Measurements from ENCODE around the gene BLACAT1. TPM values are rescaled to one million over a fixed set of nuclear protein-coding genes. Genes with fewer than 3 reads are reported as not detected.

BLACAT1 gene
- under 1 TPM in 3 of 4 donors, not detected in 1; 0.22 to 0.43 (median 0.30) TPM for polyA plus RNA-seq
- long read RNA-seq, donor 1, result 0 reads
- long read RNA-seq, donor 2, result 0 reads
- long read RNA-seq, donor 3, result 0 reads
- long read RNA-seq, donor 4, result 0 reads
- long read RNA-seq, donor 5, result 0 reads
- long read RNA-seq, donor 6, result 0 reads
- long read RNA-seq, donor 7, result 0 reads
- long read RNA-seq, donor 8, result 0 reads
- long read RNA-seq, donor 9, partial matches to known transcripts, result 0 of 1 reads
- long read RNA-seq, donor 9, other reads (novel, unspliced or antisense), result 0 of 1 reads
- long read RNA-seq, donor 10, result 0 reads

DNA sequence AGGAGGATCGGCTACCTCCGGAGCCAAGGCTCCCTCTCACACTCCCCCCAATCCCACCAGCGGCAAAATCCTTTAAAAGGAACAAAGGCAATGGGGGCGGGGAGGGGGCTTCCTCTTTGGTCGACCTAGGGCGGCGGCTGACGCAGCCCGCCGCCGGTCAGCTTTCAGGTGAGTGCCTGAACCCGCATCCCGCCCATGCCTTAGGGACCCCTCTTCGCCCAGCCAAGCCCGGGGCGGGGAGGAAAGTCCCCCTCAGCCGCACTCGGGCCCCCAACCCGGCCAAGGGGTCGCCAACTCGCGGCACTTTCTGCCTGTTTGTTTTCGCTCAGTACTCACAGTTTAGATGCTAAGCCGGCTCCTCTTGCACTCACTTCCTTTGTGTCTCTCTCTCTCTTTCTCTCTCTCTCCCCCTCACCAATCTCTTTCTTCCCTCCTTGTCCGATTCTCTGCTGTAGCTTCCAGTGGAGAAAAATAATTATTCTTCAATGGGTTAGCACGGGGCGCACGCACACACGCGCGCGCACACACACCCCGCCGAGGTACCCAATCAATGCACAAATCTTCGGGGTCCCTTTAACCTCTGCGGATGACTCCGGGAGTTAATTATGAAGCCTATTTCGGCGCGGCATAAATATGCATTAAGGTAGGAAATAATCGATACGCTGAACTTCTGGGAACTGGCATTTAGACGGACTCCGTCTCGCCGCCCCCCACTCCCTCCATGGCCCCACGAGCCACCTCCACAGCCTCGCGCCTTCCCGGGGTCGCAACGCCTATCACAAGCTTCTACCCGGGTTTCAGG lies at the start of gene BLACAT1:
Gene BLACAT1 (minus strand): TSS at position 465 of the 802 bp plus-strand sequence.
- Histone ChIP-seq H3K4me3 (ENCODE audit: low read depth in 1 of 3, low read length in 3 of 3) (peak within 1 kb of the TSS in 2 of 3 donors; percentile 10 to 42), H3K9me3 (ENCODE audit: control insufficient read depth in 2 of 2, insufficient read depth in 1 of 2, low read depth in 1 of 2, low read length in 1 of 2) (no peaks in the 10 kb centered on the region), H3K27ac (ENCODE audit: low read depth in 1 of 3, low read length in 2 of 3) (no peak within 1 kb of the TSS), H3K36me3 (ENCODE audit: control insufficient read depth in 3 of 3, insufficient read depth in 2 of 3, low read depth in 1 of 3, low read length in 3 of 3) (no peaks in the 10 kb centered on the region), H3K27me3 (ENCODE audit: control insufficient read depth in 3 of 3, insufficient read depth in 3 of 3, low read length in 3 of 3) (peaks cover 8 to 70% (median 45%) of the 10 kb centered on the region in 3 donors), H3K4me1 (ENCODE audit: control insufficient read depth in 3 of 3, insufficient read depth in 2 of 3, low read depth in 1 of 3, low read length in 2 of 3) (peaks cover 0 to 20% (median 7%) of the 10 kb centered on the region in 3 donors)
- DNase-seq (no peak), FAIRE-seq (no peak)
- 2 to 6% (median 6%) methylated on average over 51 to 53 of the region's 53 CpGs for WGBS, 3 donors

- H3K4me1 ChIP-seq (ENCODE audit: control insufficient read depth in 3 of 3, insufficient read depth in 2 of 3, low read depth in 1 of 3, low read length in 2 of 3), result peaks cover 0 to 68% (median 3%) of the 10 kb centered on the region in 3 donors
- H3K9me3 ChIP-seq (ENCODE audit: control insufficient read depth in 2 of 2, insufficient read depth in 1 of 2, low read depth in 1 of 2, low read length in 1 of 2), result no peaks in the 10 kb centered on the region
- peak in 1 of 2 donors; percentile 63 for DNase-seq
- 4 to 8% (median 5%) methylated on average over 17 to 18 of the region's 18 CpGs for WGBS, 3 donors
- peak overlapping the region in 2 of 3 donors; percentile 64 to 71 for H3K4me3 ChIP-seq (ENCODE audit: low read depth in 1 of 3, low read length in 3 of 3)
- no peaks in the 10 kb centered on the region for H3K27me3 ChIP-seq (ENCODE audit: control insufficient read depth in 3 of 3, insufficient read depth in 3 of 3, low read length in 3 of 3)
- FAIRE-seq, result no peak
- H3K27ac ChIP-seq (ENCODE audit: low read depth in 1 of 3, low read length in 2 of 3), result peak overlapping the region; percentile 38 to 74 (median 63)
- peaks cover 0 to 17% (median 0%) of the 10 kb centered on the region in 3 donors for H3K36me3 ChIP-seq (ENCODE audit: control insufficient read depth in 3 of 3, insufficient read depth in 2 of 3, low read depth in 1 of 3, low read length in 3 of 3)
These were observed 49.4 kb upstream of the BLACAT1 start for GRCh38 chr1:205505076-205505729.

GRCh38 chr1:205504311-205505075 lies 48.6 kb upstream of the BLACAT1 start, which contains the start of gene CDK18:
Gene CDK18 (plus strand): TSS chr1:205504669. CDS start chr1:205523168, 18,499 bp downstream.
- Histone ChIP-seq H3K27ac (ENCODE audit: low read depth in 1 of 3, low read length in 2 of 3) (peak within 1 kb of the TSS; percentile 38 to 76 (median 74)), H3K4me1 (ENCODE audit: control insufficient read depth in 3 of 3, insufficient read depth in 2 of 3, low read depth in 1 of 3, low read length in 2 of 3) (peaks cover 0 to 70% (median 3%) of the 10 kb centered on the region in 3 donors), H3K36me3 (ENCODE audit: control insufficient read depth in 3 of 3, insufficient read depth in 2 of 3, low read depth in 1 of 3, low read length in 3 of 3) (peaks cover 0 to 15% (median 0%) of the 10 kb centered on the region in 3 donors), H3K4me3 (ENCODE audit: low read depth in 1 of 3, low read length in 3 of 3) (peak within 1 kb of the TSS; percentile 62 to 71 (median 64)), H3K27me3 (ENCODE audit: control insufficient read depth in 3 of 3, insufficient read depth in 3 of 3, low read length in 3 of 3) (no peaks in the 10 kb centered on the region), H3K9me3 (ENCODE audit: control insufficient read depth in 2 of 2, insufficient read depth in 1 of 2, low read depth in 1 of 2, low read length in 1 of 2) (no peaks in the 10 kb centered on the region)
- DNase-seq (peak; percentile 93 to 95), FAIRE-seq (no peak)
- WGBS, 3 donors, result 1 to 3% (median 2%) methylated on average over 39 to 41 of the region's 42 CpGs

DNA sequence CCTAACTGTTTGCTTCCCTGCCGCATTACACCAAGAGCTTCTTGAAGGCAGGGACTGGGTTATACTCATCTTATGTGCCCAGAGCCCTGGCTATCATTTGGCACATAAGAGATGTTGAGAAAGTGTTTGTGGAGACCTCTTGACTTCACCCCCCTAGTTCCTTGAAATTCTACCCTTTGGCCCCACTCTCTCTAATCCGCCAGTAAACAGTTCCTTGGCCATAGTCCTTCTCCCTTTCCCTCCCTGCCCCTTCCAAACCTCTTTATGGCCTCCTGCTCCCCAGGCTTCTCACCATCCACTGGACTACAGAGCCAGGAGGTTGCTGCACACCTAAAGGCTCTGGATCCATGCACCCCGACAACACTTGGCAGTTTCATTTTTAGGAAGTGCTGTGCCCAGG lies 47.1 kb upstream of the BLACAT1 start:
- H3K36me3 ChIP-seq (ENCODE audit: control insufficient read depth in 3 of 3, insufficient read depth in 2 of 3, low read depth in 1 of 3, low read length in 3 of 3), result peaks cover 0 to 9% (median 0%) of the 10 kb centered on the region in 3 donors
- no peaks in the 10 kb centered on the region for H3K9me3 ChIP-seq (ENCODE audit: control insufficient read depth in 2 of 2, insufficient read depth in 1 of 2, low read depth in 1 of 2, low read length in 1 of 2)
- WGBS, 3 donors, result 31 to 52% (median 44%) methylated on average over 3 of the region's 3 CpGs
- DNase-seq (peak; percentile 45 to 80), FAIRE-seq (no peak)
- peak overlapping the region; percentile 2 to 76 (median 74) for H3K27ac ChIP-seq (ENCODE audit: low read depth in 1 of 3, low read length in 2 of 3)
- peaks cover 0 to 67% (median 2%) of the 10 kb centered on the region in 3 donors for H3K4me1 ChIP-seq (ENCODE audit: control insufficient read depth in 3 of 3, insufficient read depth in 2 of 3, low read depth in 1 of 3, low read length in 2 of 3)
- H3K27me3 ChIP-seq (ENCODE audit: control insufficient read depth in 3 of 3, insufficient read depth in 3 of 3, low read length in 3 of 3), result no peaks in the 10 kb centered on the region
- H3K4me3 ChIP-seq (ENCODE audit: low read depth in 1 of 3, low read length in 3 of 3), result no peak overlapping the region

DNA sequence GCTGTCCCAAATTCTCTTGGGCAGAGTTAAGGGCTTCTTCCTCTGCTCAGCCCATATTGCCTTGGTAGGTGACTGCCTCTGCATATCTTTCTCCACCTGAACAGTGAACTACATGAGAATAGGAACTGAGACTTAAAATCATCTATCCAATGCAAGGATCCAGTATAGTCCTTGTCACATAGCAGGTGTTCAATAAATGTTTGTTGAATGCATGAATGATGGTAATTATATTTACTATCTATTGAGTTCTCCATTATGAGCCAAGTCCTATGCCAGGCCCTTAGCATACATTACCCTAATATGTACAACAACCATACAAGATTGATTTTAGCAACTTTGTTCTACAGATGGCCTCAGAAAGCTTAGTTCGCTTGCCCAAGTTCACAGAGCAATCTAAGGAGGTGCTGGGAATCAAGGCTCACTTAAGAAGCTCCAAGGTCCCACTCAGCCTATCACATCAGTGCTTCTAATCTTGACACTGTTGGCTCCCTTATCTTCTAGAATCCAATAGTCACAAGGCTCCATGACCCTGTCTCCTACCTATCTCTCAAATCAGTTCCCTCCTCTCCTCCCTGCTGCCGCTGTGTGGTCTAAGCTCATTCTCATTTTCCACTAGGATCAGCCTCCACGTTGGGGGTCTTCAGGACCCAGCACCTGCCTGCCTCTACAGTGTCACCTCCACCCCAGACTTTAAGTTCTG lies 46.4 kb upstream of the BLACAT1 start:
- Histone ChIP-seq H3K27ac (ENCODE audit: low read depth in 1 of 3, low read length in 2 of 3) (no peak overlapping the region), H3K9me3 (ENCODE audit: control insufficient read depth in 2 of 2, insufficient read depth in 1 of 2, low read depth in 1 of 2, low read length in 1 of 2) (no peaks in the 10 kb centered on the region), H3K4me3 (ENCODE audit: low read depth in 1 of 3, low read length in 3 of 3) (no peak overlapping the region), H3K27me3 (ENCODE audit: control insufficient read depth in 3 of 3, insufficient read depth in 3 of 3, low read length in 3 of 3) (no peaks in the 10 kb centered on the region), H3K36me3 (ENCODE audit: control insufficient read depth in 3 of 3, insufficient read depth in 2 of 3, low read depth in 1 of 3, low read length in 3 of 3) (peaks cover 0 to 7% (median 0%) of the 10 kb centered on the region in 3 donors), H3K4me1 (ENCODE audit: control insufficient read depth in 3 of 3, insufficient read depth in 2 of 3, low read depth in 1 of 3, low read length in 2 of 3) (peaks cover 0 to 63% (median 0%) of the 10 kb centered on the region in 3 donors)
- FAIRE-seq, result no peak
- DNase-seq, result peak in 1 of 2 donors; percentile 46
- 36 to 61% (median 40%) methylated on average over 3 of the region's 3 CpGs for WGBS, 3 donors

DNA sequence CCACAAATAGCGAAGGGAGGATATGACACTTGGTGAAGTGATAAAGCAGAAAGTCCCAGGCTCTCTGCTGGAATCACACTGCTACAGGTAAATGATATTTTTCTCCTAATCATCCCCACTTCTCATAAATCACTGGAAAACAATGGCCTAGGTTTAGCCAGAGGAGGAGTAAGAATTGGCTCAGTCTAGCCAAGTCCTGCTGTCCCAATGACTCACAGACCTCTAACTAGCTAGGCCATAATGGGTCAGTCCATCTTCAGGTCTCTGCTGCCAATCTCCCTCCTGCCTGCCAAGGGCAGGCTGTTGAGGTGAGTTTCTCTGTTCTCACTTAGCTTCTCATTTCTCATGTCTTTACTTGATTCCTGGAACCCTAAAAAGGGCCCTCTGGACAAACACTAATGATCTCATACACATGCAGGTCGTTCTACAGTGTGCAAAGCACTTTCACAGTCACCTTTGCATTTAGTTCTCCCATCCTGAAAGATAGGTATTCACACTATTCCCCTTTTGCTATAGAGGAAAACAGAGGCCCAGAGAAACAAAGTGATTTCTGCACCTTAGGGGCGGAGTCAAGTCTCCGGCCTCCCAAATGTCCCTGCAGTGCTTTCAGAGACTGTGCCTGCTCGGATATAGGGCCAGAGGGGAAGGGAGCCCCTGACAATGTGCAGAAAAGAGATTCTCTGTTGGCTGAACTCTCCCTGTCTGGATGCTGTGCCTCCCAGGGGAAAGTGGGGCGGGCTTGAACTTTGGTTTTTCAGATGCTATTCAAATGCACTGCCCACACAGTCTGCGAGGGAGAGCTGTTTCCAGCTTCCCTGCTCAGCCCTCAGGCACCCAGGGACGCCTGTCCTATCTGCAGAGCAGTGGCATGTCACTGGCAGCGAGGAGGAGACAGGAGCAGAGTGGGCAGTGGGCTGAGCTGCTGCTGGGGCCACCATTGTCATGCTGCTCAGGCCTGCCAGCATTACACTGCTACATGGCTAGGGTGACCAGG lies 44.7 kb upstream of the BLACAT1 start:
- DNase-seq (peak in 1 of 2 donors; percentile 25), FAIRE-seq (no peak)
- H3K27ac ChIP-seq (ENCODE audit: low read depth in 1 of 3, low read length in 2 of 3), result no peak overlapping the region
- no peaks in the 10 kb centered on the region for H3K9me3 ChIP-seq (ENCODE audit: control insufficient read depth in 2 of 2, insufficient read depth in 1 of 2, low read depth in 1 of 2, low read length in 1 of 2)
- H3K27me3 ChIP-seq (ENCODE audit: control insufficient read depth in 3 of 3, insufficient read depth in 3 of 3, low read length in 3 of 3), result no peaks in the 10 kb centered on the region
- H3K4me1 ChIP-seq (ENCODE audit: control insufficient read depth in 3 of 3, insufficient read depth in 2 of 3, low read depth in 1 of 3, low read length in 2 of 3), result peaks cover 0 to 51% (median 0%) of the 10 kb centered on the region in 3 donors
- WGBS, 3 donors, result 30 to 52% (median 51%) methylated on average over 9 of the region's 9 CpGs
- H3K36me3 ChIP-seq (ENCODE audit: control insufficient read depth in 3 of 3, insufficient read depth in 2 of 3, low read depth in 1 of 3, low read length in 3 of 3), result no peaks in the 10 kb centered on the region
- H3K4me3 ChIP-seq (ENCODE audit: low read depth in 1 of 3, low read length in 3 of 3), result no peak overlapping the region

- 59 to 83% (median 83%) methylated on average over 3 of the region's 3 CpGs for WGBS, 3 donors
- H3K27ac ChIP-seq (ENCODE audit: low read depth in 1 of 3, low read length in 2 of 3), result no peak overlapping the region
- H3K4me1 ChIP-seq (ENCODE audit: control insufficient read depth in 3 of 3, insufficient read depth in 2 of 3, low read depth in 1 of 3, low read length in 2 of 3), result peaks cover 0 to 52% (median 0%) of the 10 kb centered on the region in 3 donors
- H3K27me3 ChIP-seq (ENCODE audit: control insufficient read depth in 3 of 3, insufficient read depth in 3 of 3, low read length in 3 of 3), result no peaks in the 10 kb centered on the region
- no peak for DNase-seq
- H3K9me3 ChIP-seq (ENCODE audit: control insufficient read depth in 2 of 2, insufficient read depth in 1 of 2, low read depth in 1 of 2, low read length in 1 of 2), result no peaks in the 10 kb centered on the region
- no peak for FAIRE-seq
- H3K36me3 ChIP-seq (ENCODE audit: control insufficient read depth in 3 of 3, insufficient read depth in 2 of 3, low read depth in 1 of 3, low read length in 3 of 3), result no peaks in the 10 kb centered on the region
- no peak overlapping the region for H3K4me3 ChIP-seq (ENCODE audit: low read depth in 1 of 3, low read length in 3 of 3)
These were observed 43.9 kb upstream of the BLACAT1 start for GRCh38 chr1:205499789-205500188.
